Islet of Langerhans (tissue), 1 donor: ENCODE data around the gene CNST.
"Not testable (repeated sequence)": the region's sequence is repeated elsewhere in the genome, so short reads cannot be mapped to it uniquely, and the experiment has no call there.

Experiments used
- FAIRE-seq: peaks from one replicate; lab custom pipeline; 2011; peaks lifted over from hg19 to GRCh38; lab: Jason Lieb, UNC

Gene CNST

GRCh38 chr1:246559310-246559709 is 6.9 kb upstream of the CNST start:
- no peak for FAIRE-seq

- not testable (repeated sequence) for FAIRE-seq
Measured at GRCh38 chr1:246560833-246561232, 5.4 kb upstream of the CNST start.

- FAIRE-seq: no peak
Measured at GRCh38 chr1:246564839-246565750, 1.2 kb upstream of the CNST start.

GRCh38 chr1:246565751-246566127 is 517 bp upstream of the CNST start:
- no peak for FAIRE-seq

- no peak for FAIRE-seq
Measured at GRCh38 chr1:246566813-246567645, 773 bp downstream of the CNST start.

- FAIRE-seq: no peak
Measured at GRCh38 chr1:246567646-246568235, 1.5 kb downstream of the CNST start.

- no peak for FAIRE-seq
Measured at GRCh38 chr1:246569248-246570238, 3.3 kb downstream of the CNST start.

GRCh38 chr1:246571309-246571708 is 5.1 kb downstream of the CNST start:
- FAIRE-seq: not testable (repeated sequence)

- FAIRE-seq: no peak
Measured at GRCh38 chr1:246571953-246572352, 5.7 kb downstream of the CNST start.

GRCh38 chr1:246572785-246573184 is 6.5 kb downstream of the CNST start:
- no peak for FAIRE-seq

GRCh38 chr1:246573491-246573890 is 7.2 kb downstream of the CNST start:
- no peak for FAIRE-seq

- FAIRE-seq: no peak
Measured at GRCh38 chr1:246576709-246577032, 10.4 kb downstream of the CNST start.

GRCh38 chr1:246577082-246577719 is 10.9 kb downstream of the CNST start:
- no peak for FAIRE-seq

- no peak for FAIRE-seq
Measured at GRCh38 chr1:246577720-246578106, 11.5 kb downstream of the CNST start.

- no peak for FAIRE-seq
Measured at GRCh38 chr1:246579818-246580217, 13.6 kb downstream of the CNST start.

- FAIRE-seq: no peak
Measured at GRCh38 chr1:246580497-246581370, 14.5 kb downstream of the CNST start.

- FAIRE-seq: no peak
Measured at GRCh38 chr1:246582301-246583055, 16.2 kb downstream of the CNST start.

GRCh38 chr1:246583056-246583440 is 16.8 kb downstream of the CNST start:
- no peak for FAIRE-seq

GRCh38 chr1:246583448-246584185 is 17.4 kb downstream of the CNST start:
- no peak for FAIRE-seq
